ENCODE measurements around the gene PPP1R1C. TPM values are rescaled to one million over a fixed set of nuclear protein-coding genes. Genes with fewer than 3 reads are reported as not detected.
"Not testable (repeated sequence)": the region's sequence is repeated elsewhere in the genome, so short reads cannot be mapped to it uniquely, and the experiment has no call there.

PPP1R1C gene
- polyA plus RNA-seq (ENCODE audit: insufficient read length), result 3.5 TPM
- long read RNA-seq, donor 1, partial matches to known transcripts, result 0 of 1 reads
- long read RNA-seq, donor 1, other reads (novel, unspliced or antisense), result 0 of 1 reads
- long read RNA-seq, donor 2, partial matches to known transcripts, result 0 of 3 reads
- long read RNA-seq, donor 2, other reads (novel, unspliced or antisense), result 0 of 3 reads
- long read RNA-seq, donor 3, partial matches to known transcripts, result 0 of 1 reads
- long read RNA-seq, donor 3, other reads (novel, unspliced or antisense), result 0 of 1 reads
- long read RNA-seq, donor 4, result 0 reads
- long read RNA-seq, donor 5, partial matches to known transcripts, result 0 of 3 reads
- long read RNA-seq, donor 5, other reads (novel, unspliced or antisense), result 0 of 3 reads
- long read RNA-seq, donor 6, partial matches to known transcripts, result 0 of 3 reads
- long read RNA-seq, donor 6, other reads (novel, unspliced or antisense), result 0 of 3 reads
- long read RNA-seq, donor 7, partial matches to known transcripts, result 0 of 1 reads
- long read RNA-seq, donor 7, other reads (novel, unspliced or antisense), result 0 of 1 reads
- long read RNA-seq, donor 8, partial matches to known transcripts, result 0 of 1 reads
- long read RNA-seq, donor 8, other reads (novel, unspliced or antisense), result 0 of 1 reads

DNA sequence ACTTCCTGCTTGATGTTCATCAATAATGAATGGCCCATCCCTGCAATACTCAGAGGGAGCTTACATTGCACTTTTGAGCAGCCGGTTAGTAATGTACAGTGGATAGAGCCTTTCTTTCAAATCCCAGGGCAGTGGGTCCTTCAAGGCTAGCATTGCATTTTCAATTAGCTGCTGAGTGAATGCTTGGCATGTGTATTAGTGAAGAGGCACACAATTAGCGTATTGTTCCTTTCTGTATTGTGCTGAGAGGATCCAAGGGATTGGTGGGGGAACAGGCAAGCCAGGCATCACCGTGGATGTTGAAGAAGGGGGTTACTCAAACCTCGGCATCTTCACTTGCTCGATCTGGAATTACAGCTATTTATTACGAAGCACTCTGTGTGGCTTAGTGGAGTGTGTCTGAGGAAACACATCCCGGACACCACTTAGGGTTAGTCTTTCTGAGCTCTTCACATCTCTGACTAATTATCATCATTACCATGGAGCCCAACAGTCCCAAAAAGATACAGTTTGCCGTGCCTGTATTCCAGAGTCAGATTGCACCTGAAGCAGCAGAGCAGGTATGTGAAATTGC is at the start of gene PPP1R1C:
Gene PPP1R1C (plus strand): TSS at position 222 of the 574 bp plus-strand sequence. CDS start 258 bp downstream, at position 480.
- no peak for DNase-seq

GRCh38 chr2:181937473-181937872 is 48.2 kb upstream of the PPP1R1C start:
- DNase-seq, result no peak

GRCh38 chr2:181943411-181944124 is 42.1 kb upstream of the PPP1R1C start:
- no peak for DNase-seq

- DNase-seq, result no peak
Observed at GRCh38 chr2:181944164-181944913, 41.3 kb upstream of the PPP1R1C start.

DNA sequence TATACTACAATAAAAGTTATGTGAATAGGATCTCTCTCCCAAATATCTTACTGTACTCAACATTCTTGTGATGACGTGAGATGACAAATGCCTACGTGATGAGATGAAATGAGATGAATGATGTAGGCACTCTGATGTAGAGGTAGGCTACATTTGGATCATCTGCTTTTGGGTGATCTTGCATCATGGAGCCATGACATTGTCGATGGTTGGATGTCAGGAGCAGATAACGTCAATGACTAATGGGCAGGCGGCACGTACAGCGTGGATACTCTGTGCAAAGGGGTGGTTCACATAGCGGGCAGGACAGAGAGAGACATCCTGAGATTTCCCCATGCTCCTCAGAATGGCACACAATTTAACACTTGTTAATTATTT is 40.8 kb upstream of the PPP1R1C start:
- no peak for DNase-seq

- DNase-seq, result no peak
Observed at GRCh38 chr2:181946444-181947127, 39.1 kb upstream of the PPP1R1C start.

DNA sequence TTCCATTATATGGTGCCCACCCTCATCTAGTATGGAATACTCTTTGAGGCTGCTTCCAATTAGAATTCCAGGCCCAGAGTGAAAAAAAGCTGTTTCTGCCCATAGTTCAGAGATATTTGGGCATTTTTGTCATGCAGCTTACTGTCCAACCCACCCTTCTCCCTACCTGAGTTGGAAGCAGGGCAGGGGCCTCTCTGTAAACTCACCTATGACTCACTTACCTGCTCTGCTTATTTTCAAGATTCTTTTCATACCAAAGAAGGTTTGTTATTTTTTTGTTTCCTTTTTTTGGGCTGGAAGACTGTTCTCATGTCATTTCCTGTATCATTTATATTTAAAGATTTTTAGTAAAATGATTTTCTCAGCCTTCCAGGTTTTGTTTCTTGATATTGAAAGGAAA is 38.4 kb upstream of the PPP1R1C start:
- no peak for DNase-seq

- DNase-seq, result no peak
Observed at GRCh38 chr2:181948227-181948626, 37.4 kb upstream of the PPP1R1C start.

GRCh38 chr2:181949047-181949446 is 36.6 kb upstream of the PPP1R1C start:
- no peak for DNase-seq

GRCh38 chr2:181952404-181953226 is 33.0 kb upstream of the PPP1R1C start:
- no peak for DNase-seq

GRCh38 chr2:181953881-181954537 is 31.6 kb upstream of the PPP1R1C start:
- DNase-seq, result peak; percentile 87

GRCh38 chr2:181954538-181954883 is 31.1 kb upstream of the PPP1R1C start:
- no peak for DNase-seq

DNA sequence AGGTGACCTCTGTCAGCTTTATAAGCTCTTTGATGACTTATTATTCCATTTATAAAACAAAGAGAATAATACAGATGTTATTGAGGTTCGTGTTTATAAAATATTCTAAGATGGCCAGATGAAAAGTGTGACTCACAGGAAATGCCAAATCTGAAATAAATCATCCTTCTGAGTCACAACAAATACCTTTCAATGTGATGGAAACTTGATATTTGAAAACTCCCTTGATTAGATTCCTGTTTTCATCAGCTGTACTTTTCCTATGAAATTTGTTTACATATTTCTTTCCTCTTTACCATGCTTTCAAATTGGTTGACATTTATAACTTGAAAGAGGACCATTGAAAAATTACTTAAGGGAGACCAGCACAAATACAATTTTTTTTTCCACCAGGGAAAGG is 30.6 kb upstream of the PPP1R1C start:
- DNase-seq, result no peak

- DNase-seq, result not testable (repeated sequence)
Observed at GRCh38 chr2:181955866-181956265, 29.8 kb upstream of the PPP1R1C start.

DNA sequence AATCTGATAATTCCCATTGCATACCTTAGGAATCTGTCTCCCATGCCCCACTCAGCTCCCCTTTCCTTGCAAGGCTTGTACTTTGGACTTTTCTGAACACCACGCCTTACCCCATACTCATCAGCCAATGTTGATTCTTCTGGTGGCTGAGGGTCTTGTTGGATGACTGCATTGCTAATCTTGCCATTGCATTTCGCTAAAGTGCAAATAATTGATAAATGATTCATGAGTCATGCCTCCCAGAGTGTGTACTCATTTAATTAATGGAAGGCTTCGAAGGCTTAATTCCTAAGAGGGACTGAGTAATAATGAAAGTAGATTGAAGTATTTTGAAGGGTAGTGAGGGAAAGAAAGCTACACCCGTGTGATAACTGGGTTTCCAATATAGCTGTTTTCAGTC is 28.0 kb upstream of the PPP1R1C start:
- no peak for DNase-seq

DNA sequence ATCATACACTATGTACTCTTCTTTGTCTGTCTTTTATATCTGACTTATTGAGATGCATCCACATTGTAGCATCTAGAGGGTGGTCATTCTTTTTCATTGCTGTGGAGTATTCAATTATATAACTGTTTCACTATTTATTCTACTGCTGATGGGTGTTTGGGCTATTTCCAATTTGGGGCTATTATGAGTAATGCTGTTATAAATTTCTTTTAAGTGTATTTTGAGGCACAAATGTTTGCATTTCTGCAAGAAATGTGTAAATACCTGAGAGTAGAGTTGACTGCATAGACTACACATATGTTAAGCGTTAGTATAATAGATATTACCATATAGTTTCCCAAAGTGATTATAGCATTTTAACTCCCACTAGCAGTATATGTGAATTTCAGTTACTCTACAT is 26.9 kb upstream of the PPP1R1C start:
- no peak for DNase-seq

GRCh38 chr2:181959508-181959907 is 26.1 kb upstream of the PPP1R1C start:
- no peak for DNase-seq

GRCh38 chr2:181961167-181961566 is 24.5 kb upstream of the PPP1R1C start:
- DNase-seq, result not testable (repeated sequence)

- no peak for DNase-seq
Observed at GRCh38 chr2:181962142-181962541, 23.5 kb upstream of the PPP1R1C start.
